H1 (cell line): ENCODE data around the gene TRAF4. TPM values are rescaled to one million over a fixed set of nuclear protein-coding genes. Genes with fewer than 3 reads are reported as not detected.

ENCODE experiments used
- CTCF ChIA-PET: fragments of 300-600 bp; sonication (Branson Sonifier 250); formaldehyde crosslinking; loops from one replicate; lab custom pipeline; 2021; ENCODE audit not compliant: partially characterized antibody; lab: Charles Lee
- POLR2A ChIA-PET: fragments of 300-600 bp; sonication (Branson Sonifier 250); formaldehyde crosslinking; loops from one replicate; lab custom pipeline; 2021; ENCODE audit warnings: inconsistent platforms; ENCODE audit not compliant: partially characterized antibody; lab: Charles Lee
- DNase-seq, 2 experiments: peaks; one replicate each; pipeline versions ENCODE4 v3.0.0 to v3.0.0-alpha.2; 2010 to 2022; ENCODE audit warnings: low spot score in 2 of 2, low read depth in 1 of 2, mixed read lengths in 1 of 2
- FAIRE-seq: peaks from 2 replicates; lab custom pipeline; 2011; peaks lifted over from hg19 to GRCh38; lab: Jason Lieb, UNC
- H2AFZ ChIP-seq: 2 replicates; pipeline ENCODE4 v1.8.1; 2012; ENCODE audit warnings: low read length, inconsistent platforms
- H2AK5ac ChIP-seq: 2 replicates; pipeline ENCODE4 v1.6.1; 2013; ENCODE audit warnings: low read depth, low read length
- H2BK120ac ChIP-seq: replicated peaks from 2 replicates; pipeline ENCODE3; 2013; ENCODE audit warnings: low read depth, low read length, inconsistent platforms
- H2BK12ac ChIP-seq: 2 replicates; pipeline ENCODE4 v1.6.1; 2013; ENCODE audit warnings: low read depth, low read length
- H2BK15ac ChIP-seq: 2 replicates; pipeline ENCODE4 v1.6.1; 2013; ENCODE audit warnings: low read length
- H2BK20ac ChIP-seq: 2 replicates; pipeline ENCODE4 v1.6.1; 2013; ENCODE audit warnings: low read length
- H2BK5ac ChIP-seq: 2 replicates; pipeline ENCODE4 v1.6.1; 2013; ENCODE audit warnings: low read depth, low read length
- H3K14ac ChIP-seq: 2 replicates; pipeline ENCODE4 v1.6.1; 2013; ENCODE audit warnings: inconsistent platforms; ENCODE audit not compliant: insufficient read length
- H3K18ac ChIP-seq: 2 replicates; pipeline ENCODE4 v1.6.1; 2013; ENCODE audit warnings: low read length; ENCODE audit errors: extremely low read depth
- H3K23ac ChIP-seq: 2 replicates; pipeline ENCODE4 v1.6.1; 2013; ENCODE audit warnings: inconsistent platforms; ENCODE audit not compliant: insufficient read length
- H3K23me2 ChIP-seq: 2 replicates; pipeline ENCODE4 v1.6.1; 2013; ENCODE audit warnings: low read depth, low read length
- H3K27ac ChIP-seq: 2 replicates; pipeline ENCODE4 v1.6.1; 2011; ENCODE audit warnings: low read depth, low read length, inconsistent platforms
- H3K27me3 ChIP-seq, 4 experiments: replicated peaks in 1 of 4; 1 replicate in 1 of 4; 2 replicates in 3 of 4; pipeline versions ENCODE4 v1.6.1 to v1.8.1; 2011 to 2013; ENCODE audit warnings: low read length in 3 of 4, mild to moderate bottlenecking in 3 of 4, inconsistent platforms in 2 of 4, mixed read lengths in 2 of 4, moderate library complexity in 1 of 4; ENCODE audit not compliant: control insufficient read depth in 3 of 4, insufficient read depth in 3 of 4; ENCODE audit errors: extremely low read depth in 1 of 4
- H3K36me3 ChIP-seq, 4 experiments: 2 replicates each; pipeline versions ENCODE4 v1.6.1 to v1.8.1; 2011 to 2013; ENCODE audit warnings: mild to moderate bottlenecking in 4 of 4, low read length in 3 of 4, moderate library complexity in 2 of 4, control low read depth in 1 of 4, inconsistent platforms in 1 of 4; ENCODE audit not compliant: insufficient read depth in 4 of 4, control insufficient read depth in 2 of 4
- H3K4ac ChIP-seq: replicated peaks from 2 replicates; pipeline ENCODE3; 2013; ENCODE audit warnings: low read length, low read depth, mixed read lengths, inconsistent platforms; ENCODE audit not compliant: insufficient read length
- H3K4me1 ChIP-seq, 4 experiments: replicated peaks in 1 of 4; 1 replicate in 1 of 4; 2 replicates in 3 of 4; pipeline versions ENCODE4 v1.6.1 to v1.8.1; 2011 to 2013; ENCODE audit warnings: low read length in 3 of 4, inconsistent platforms in 2 of 4, mixed read lengths in 1 of 4; ENCODE audit not compliant: insufficient read depth in 4 of 4, control insufficient read depth in 3 of 4
- H3K4me2 ChIP-seq, 2 experiments: 2 replicates each; pipeline versions ENCODE4 v1.6.1 to v1.8.1; 2011 to 2013; ENCODE audit warnings: low read depth in 2 of 2, low read length in 2 of 2, control low read depth in 1 of 2, inconsistent platforms in 1 of 2, mild to moderate bottlenecking in 1 of 2; ENCODE audit not compliant: insufficient read depth in 1 of 2
- H3K4me3 ChIP-seq, 4 experiments: fragments of 200-600, 300-600 bp in 1 of 4; sonication (generic), shearing (Covaris generic), sonication (Bioruptor Twin) in 1 of 4; 2 replicates each; pipeline versions ENCODE4 v1.5.1 to v1.8.1; 2011 to 2016; ENCODE audit warnings: low read length in 4 of 4, low read depth in 3 of 4, control low read depth in 2 of 4, inconsistent platforms in 2 of 4, mild to moderate bottlenecking in 2 of 4, mixed read lengths in 1 of 4, moderate library complexity in 1 of 4; ENCODE audit not compliant: insufficient read depth in 2 of 4; ENCODE audit errors: extremely low read depth in 1 of 4
- H3K56ac ChIP-seq: replicated peaks from 2 replicates; pipeline ENCODE3; 2013; ENCODE audit warnings: low read depth, mild to moderate bottlenecking, mixed read lengths, low read length, inconsistent platforms; ENCODE audit not compliant: insufficient read length
- H3K79me1 ChIP-seq: 2 replicates; pipeline ENCODE4 v1.6.1; 2013; ENCODE audit warnings: low read depth, low read length, control low read depth
- H3K79me2 ChIP-seq, 2 experiments: 2 replicates each; pipeline versions ENCODE4 v1.6.1 to v1.8.1; 2012 to 2013; ENCODE audit warnings: low read length in 2 of 2, mild to moderate bottlenecking in 2 of 2, inconsistent platforms in 1 of 2; ENCODE audit not compliant: insufficient read depth in 2 of 2, control insufficient read depth in 1 of 2
- H3K9ac ChIP-seq, 4 experiments: replicated peaks in 1 of 4; 1 replicate in 1 of 4; 2 replicates in 3 of 4; pipeline versions ENCODE4 v1.6.1 to v1.8.1; 2011 to 2013; ENCODE audit warnings: low read depth in 3 of 4, low read length in 3 of 4, control low read depth in 2 of 4, mild to moderate bottlenecking in 2 of 4, moderate library complexity in 2 of 4, inconsistent platforms in 1 of 4; ENCODE audit errors: extremely low read depth in 1 of 4
- H3K9me3 ChIP-seq, 2 experiments: 2 replicates each; pipeline versions ENCODE4 v1.6.1 to v1.8.1; 2012 to 2013; ENCODE audit warnings: mild to moderate bottlenecking in 2 of 2, moderate library complexity in 2 of 2, control low read depth in 1 of 2, inconsistent platforms in 1 of 2, low read depth in 1 of 2, low read length in 1 of 2, mixed read lengths in 1 of 2; ENCODE audit not compliant: insufficient read depth in 2 of 2
- H4K20me1 ChIP-seq, 2 experiments: replicated peaks in 1 of 2; 2 replicates each; pipeline versions ENCODE3 to v1.8.1; 2011 to 2013; ENCODE audit warnings: inconsistent platforms in 2 of 2, low read length in 2 of 2, mild to moderate bottlenecking in 1 of 2; ENCODE audit not compliant: insufficient read depth in 2 of 2, control insufficient read depth in 1 of 2
- H4K5ac ChIP-seq: 2 replicates; pipeline ENCODE4 v1.6.1; 2013; ENCODE audit warnings: low read length, low read depth, mixed read lengths, inconsistent platforms; ENCODE audit not compliant: insufficient read length
- H4K8ac ChIP-seq: 2 replicates; pipeline ENCODE4 v1.8.0; 2013; ENCODE audit warnings: mild to moderate bottlenecking, moderate library complexity, low read length, inconsistent platforms; ENCODE audit not compliant: insufficient read depth; ENCODE audit errors: extremely low read depth
- H4K91ac ChIP-seq: replicated peaks from 2 replicates; pipeline ENCODE3; 2013; ENCODE audit warnings: low read length, mixed read lengths, inconsistent platforms; ENCODE audit not compliant: insufficient read length
- CBX5 ChIP-seq: fragments of 300-800, 300-1000 bp; sonication (generic); IDR thresholded peaks from 2 replicates; pipeline ENCODE4 v1.7.1; 2016; ENCODE audit warnings: antibody characterized with exemption, low read length, low read depth
- CBX8 ChIP-seq: fragments of 300-800, 300-1000 bp; sonication (generic); IDR thresholded peaks from 2 replicates; pipeline ENCODE4 v1.7.1; 2016; ENCODE audit warnings: low read depth, low read length, borderline replicate concordance
- EZH2 ChIP-seq: fragments of 200-600 bp; sonication (generic); IDR thresholded peaks from 2 replicates; pipeline ENCODE4 v1.7.1; 2012; ENCODE audit warnings: low read depth, mild to moderate bottlenecking, moderate library complexity, low read length, inconsistent platforms; ENCODE audit not compliant: severe bottlenecking
- HDAC6 ChIP-seq: IDR thresholded peaks from one replicate; pipeline ENCODE4 v1.7.1; 2012; ENCODE audit warnings: low read depth, mild to moderate bottlenecking, inconsistent platforms, low read length, moderate library complexity
- KDM5A ChIP-seq: fragments of 200-600 bp; IDR thresholded peaks from 2 replicates; pipeline ENCODE4 v1.7.1; 2012; ENCODE audit warnings: mild to moderate bottlenecking, low read length, inconsistent platforms, mixed read lengths
- MAFK ChIP-seq: IDR thresholded peaks from 2 replicates; pipeline ENCODE4 v1.6.1; 2012; ENCODE audit warnings: low read depth, mild to moderate bottlenecking, improper control_type of control experiment, low read length
- NANOG ChIP-seq: IDR thresholded peaks from 2 replicates; pipeline ENCODE4 v1.6.1; 2011; ENCODE audit warnings: low read length, low read depth, mild to moderate bottlenecking, inconsistent platforms; ENCODE audit not compliant: insufficient read depth, poor library complexity, severe bottlenecking
- POU5F1 ChIP-seq: IDR thresholded peaks from 2 replicates; pipeline ENCODE4 v1.6.1; 2011; ENCODE audit warnings: low read depth, mild to moderate bottlenecking, low read length, moderate library complexity
- RBBP5 ChIP-seq: IDR thresholded peaks from 2 replicates; pipeline ENCODE4 v1.7.1; 2012; ENCODE audit warnings: low read depth, mild to moderate bottlenecking, inconsistent platforms, low read length, moderate library complexity, borderline replicate concordance
- SIN3A ChIP-seq, 2 experiments: IDR thresholded peaks in 1 of 2; conservative IDR thresholded peaks in 1 of 2; 2 replicates each; pipeline ENCODE4 v1.6.1; 2011 to 2012; ENCODE audit warnings: low read length in 2 of 2, improper control_type of control experiment in 1 of 2, low read depth in 1 of 2, mild to moderate bottlenecking in 1 of 2
- SIRT6 ChIP-seq: IDR thresholded peaks from one replicate; pipeline ENCODE4 v1.7.1; 2012; ENCODE audit warnings: low read length, inconsistent platforms
- whole genome bisulfite sequencing, 2 experiments: shearing (Covaris generic) in 1 of 2; methylation state at CpG; one replicate each; pipeline versions ENCODE4 v1.1.6 to v1.1.7; 2013 to 2015; ENCODE audit warnings: low lambda C conversion rate in 2 of 2, mixed read lengths in 2 of 2, inconsistent platforms in 1 of 2, low coverage in 1 of 2, missing lambda C conversion rate in 1 of 2; ENCODE audit not compliant: insufficient replicate concordance in 2 of 2, insufficient coverage in 1 of 2, insufficient read length in 1 of 2; ENCODE audit errors: extremely low coverage in 1 of 2, missing lambda C conversion rate in 1 of 2; 5-methylcytosine and 5-hydroxymethylcytosine counted together
- polyA plus RNA-seq, 7 experiments: library from polyadenylated mRNA; depleted of rRNA in 3 of 7; stranded (reverse) in 5 of 7; unstranded in 2 of 7; fragments of >200 nt in 5 of 7; fragments of 200-250 nt in 2 of 7; gene quantifications; 1 replicate in 5 of 7; 2 replicates in 1 of 7; 4 replicates in 1 of 7; pipeline versions ENCODE4 v1.2.1 to v1.2.3, GENCODE V29; 2011 to 2013; ENCODE audit warnings: missing spikeins in 2 of 7, mixed read lengths in 2 of 7
- total RNA-seq: library from RNA; stranded (reverse); fragmentation: NEBNext Ultra II Directional; extraction: Animal tissue kit (Norgen Biotek cat#: 25700); gene quantifications from 2 replicates; pipeline ENCODE4 v1.2.1, GENCODE V29; 2021

The TRAF4 gene
- total and polyA plus RNA-seq, 2 of the 8 experiments (the other 6 are each of a cell fraction or from before 2014, with no cell fraction given) = 167 to 170 TPM

DNA sequence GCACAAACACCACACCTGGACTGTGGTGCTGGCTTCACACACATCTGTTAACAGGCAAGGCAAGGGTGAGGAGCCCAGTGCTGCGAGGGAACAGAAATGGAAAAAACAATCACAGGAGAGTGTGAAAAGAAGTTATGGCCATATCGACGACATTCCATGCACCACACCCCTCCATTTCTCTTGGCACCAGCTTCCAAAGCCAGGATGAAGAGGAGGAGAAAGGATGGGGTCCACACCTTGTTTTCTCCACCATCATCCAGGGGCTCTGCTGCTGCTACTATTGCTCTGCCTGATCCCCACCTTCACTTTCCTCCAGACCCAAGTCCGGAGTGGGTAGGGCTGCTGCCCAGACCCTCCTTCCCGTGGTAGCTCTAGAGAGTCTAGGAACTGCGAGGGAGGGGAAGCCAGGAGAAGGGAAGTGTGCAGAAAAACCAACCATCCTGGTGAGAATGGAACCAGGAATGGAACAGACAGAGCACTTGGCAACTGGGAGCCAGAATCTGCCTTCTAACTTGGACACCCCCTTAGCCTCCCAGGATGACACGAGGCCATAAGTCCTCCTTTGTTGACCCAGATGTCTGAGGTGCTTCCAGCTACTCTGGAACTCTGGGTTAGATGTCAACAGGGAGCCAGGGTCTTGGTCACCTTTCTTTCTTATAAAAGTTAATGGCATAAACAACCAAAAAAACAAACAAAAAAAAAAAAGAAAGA is 31.0 kb upstream of the TRAF4 start:
- CTCF ChIA-PET = interaction anchor here (2.0 kb wide), 1 partner anchor 15 kb away, joined by 4 read pairs; no protein-coding TSS in a partner anchor
- H3K23ac ChIP-seq = no peak overlapping the region
- TF ChIP-seq CBX8 (no peak), RBBP5 (no peak), KDM5A (no peak), MAFK (no peak), SIN3A (conservative IDR thresholded peaks at IDR 0.05 in 1 of 2, IDR thresholded peaks at IDR 0.05 in 1 of 2; ENCODE audit: low read depth in 1 of 2, low read length in 2 of 2) (no peak), CBX5 (no peak), SIRT6 (no peak), NANOG (no peak), POU5F1 (no peak), HDAC6 (no peak), EZH2 (no peak)

More for the DNA sequence above, 31.0 kb upstream of the TRAF4 start:
- Histone ChIP-seq H2BK120ac (peak overlapping the region; percentile 7), H3K36me3 (peaks cover 8 to 20% (median 15%) of the 10 kb centered on the region in 4 experiments; a peak in 7 of 8 replicates), H3K23me2 (peaks cover 16% of the 10 kb centered on the region), H3K9ac (peak overlapping the region; percentile 22 to 79 (median 56)), H2BK20ac (no peak overlapping the region; the same call in 1 of the 2 replicates), H2BK12ac (peak overlapping the region; percentile 96), H4K20me1 (peaks cover 0 to 11% of the 10 kb centered on the region in 2 experiments), H2AK5ac (peak overlapping the region; percentile 54), H3K14ac (no peak overlapping the region), H2AFZ (no peak overlapping the region), H4K5ac (peak overlapping the region; percentile 44), H4K8ac (no peak overlapping the region), H3K4me2 (peak overlapping the region; percentile 88 to 100), H3K4me3 (peak overlapping the region in 3 of 4 experiments; percentile 37 to 81 (median 59); a peak in 6 of 8 replicates), H3K56ac (no peak overlapping the region), H3K4me1 (peaks cover 4 to 15% (median 7%) of the 10 kb centered on the region in 4 experiments; a peak in 6 of 7 replicates), H3K79me1 (peaks cover 16% of the 10 kb centered on the region), H3K27ac (peak overlapping the region; percentile 70; the same call in 1 of the 2 replicates), H2BK5ac (peak overlapping the region; percentile 94), H3K79me2 (peaks cover 3 to 34% of the 10 kb centered on the region in 2 experiments; a peak in 3 of 4 replicates), H4K91ac (peak overlapping the region; percentile 45), H3K27me3 (no peaks in the 10 kb centered on the region), H2BK15ac (peak overlapping the region; percentile 99), H3K18ac (peak overlapping the region; percentile 44; the same call in 1 of the 2 replicates), H3K9me3 (no peaks in the 10 kb centered on the region), H3K4ac (peak overlapping the region; percentile 27)
- no peak for DNase-seq
- WGBS, 2 experiments = 88% methylated on average over 7 of the region's 7 CpGs; no CpG with 5 or more reads in 1 of the 2 experiments
- POLR2A ChIA-PET = interaction anchor here (0.6 to 10.5 kb wide), 10 partner anchors 11 to 236 kb away, joined by 3 to 258 read pairs (median 22); partner anchors contain the start of genes BLTP2, NEK8, RPL23A and SDF2
- no peak for FAIRE-seq
